ENCODE data around the gene HOMER1.

HOMER1 gene

GRCh38 chr5:79490323-79490936, 23.5 kb downstream of the HOMER1 start:
- FAIRE-seq: no peak
- no peak for DNase-seq (ENCODE audit: low spot score)

GRCh38 chr5:79489773-79490172, 24.2 kb downstream of the HOMER1 start:
- FAIRE-seq (no peak), DNase-seq (ENCODE audit: low spot score) (no peak)

- DNase-seq (ENCODE audit: low spot score): no peak
- no peak for FAIRE-seq
These were observed 25.2 kb downstream of the HOMER1 start for GRCh38 chr5:79488775-79489174.

- DNase-seq (ENCODE audit: low spot score) (no peak), FAIRE-seq (no peak)
These were observed 25.9 kb downstream of the HOMER1 start for GRCh38 chr5:79488058-79488457.

- DNase-seq (ENCODE audit: low spot score): no peak
- no peak for FAIRE-seq
These were observed 26.7 kb downstream of the HOMER1 start for GRCh38 chr5:79487251-79487650.

- no peak for DNase-seq (ENCODE audit: low spot score)
- FAIRE-seq: no peak
These were observed 27.8 kb downstream of the HOMER1 start for GRCh38 chr5:79486116-79486515.

- FAIRE-seq (no peak), DNase-seq (ENCODE audit: low spot score) (no peak)
These were observed 29.2 kb downstream of the HOMER1 start for GRCh38 chr5:79484731-79485130.

DNA sequence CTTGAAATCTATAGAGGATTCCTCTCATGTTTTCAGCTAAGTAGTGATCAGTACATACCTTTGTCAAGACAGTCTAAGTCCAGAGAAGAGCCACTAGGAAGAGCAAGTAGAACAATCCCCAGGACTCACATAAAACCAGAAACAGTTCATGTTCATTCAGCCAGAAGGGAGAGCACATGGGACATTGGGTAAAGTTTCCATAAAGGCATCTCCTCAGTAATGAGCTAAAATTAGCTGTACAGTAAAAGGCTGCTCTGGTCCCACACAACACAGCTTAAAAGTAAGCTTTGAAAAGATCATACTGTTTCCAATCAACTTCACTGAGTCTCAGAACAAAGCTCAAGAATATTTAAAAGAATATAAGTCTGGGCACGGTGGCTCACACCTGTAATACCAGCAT, 32.4 kb downstream of the HOMER1 start:
- FAIRE-seq (no peak), DNase-seq (ENCODE audit: low spot score) (no peak)

- FAIRE-seq (no peak), DNase-seq (ENCODE audit: low spot score) (no peak)
These were observed 32.9 kb downstream of the HOMER1 start for GRCh38 chr5:79480991-79481390.

DNA sequence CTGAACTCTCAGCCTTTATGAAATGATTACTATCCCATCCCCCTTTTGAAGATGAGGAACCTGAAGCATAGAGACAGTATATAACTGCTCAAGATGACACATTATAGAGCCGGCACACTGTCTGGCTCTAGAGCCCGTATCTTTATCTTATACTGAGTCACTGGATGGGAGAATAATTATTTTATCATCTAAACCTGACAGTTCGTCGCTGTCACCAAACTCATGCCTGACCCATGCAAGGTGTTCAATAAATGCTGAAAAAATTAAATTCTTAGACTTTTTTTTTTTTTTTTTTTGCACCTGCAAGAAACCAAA, 38.8 kb downstream of the HOMER1 start:
- DNase-seq (ENCODE audit: low spot score) (no peak), FAIRE-seq (no peak)

DNA sequence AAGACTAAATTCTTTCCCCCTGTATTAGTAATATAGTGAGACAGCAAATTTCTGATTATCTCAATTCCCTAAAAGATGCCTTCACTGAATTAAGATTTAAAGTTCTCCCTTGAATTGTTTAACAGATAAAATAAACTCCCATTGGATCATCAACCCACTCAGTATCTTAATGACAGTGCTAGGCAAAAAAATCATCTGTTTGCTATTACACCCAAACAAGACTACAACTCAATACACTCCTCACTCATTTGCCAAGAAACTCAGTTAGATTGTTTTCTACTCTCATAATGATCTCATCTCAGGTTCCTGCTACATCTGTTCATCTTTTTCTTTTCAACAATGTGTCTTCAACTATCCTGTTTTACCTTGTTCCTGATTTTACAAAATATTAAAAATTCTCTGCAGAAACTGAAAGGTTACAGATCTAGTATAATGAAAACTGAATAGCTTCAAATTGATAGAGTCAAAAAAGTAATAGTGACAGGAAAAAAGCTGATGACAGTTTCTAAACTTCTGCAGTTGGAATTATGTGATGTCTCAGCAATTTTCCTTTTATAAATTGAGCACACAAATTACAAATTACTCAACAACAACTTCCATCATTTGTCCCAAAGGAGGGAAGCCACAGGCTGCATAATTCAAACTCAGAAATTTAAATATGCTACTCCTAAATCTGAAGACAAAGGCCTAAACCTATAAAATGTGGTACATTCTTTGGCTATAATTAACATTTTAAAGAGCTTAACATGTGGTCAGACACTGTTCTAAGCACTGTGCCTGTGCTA, 39.4 kb downstream of the HOMER1 start:
- FAIRE-seq: no peak
- no peak for DNase-seq (ENCODE audit: low spot score)

GRCh38 chr5:79471556-79471955, 42.4 kb downstream of the HOMER1 start:
- DNase-seq (ENCODE audit: low spot score) (no peak), FAIRE-seq (no peak)

DNA sequence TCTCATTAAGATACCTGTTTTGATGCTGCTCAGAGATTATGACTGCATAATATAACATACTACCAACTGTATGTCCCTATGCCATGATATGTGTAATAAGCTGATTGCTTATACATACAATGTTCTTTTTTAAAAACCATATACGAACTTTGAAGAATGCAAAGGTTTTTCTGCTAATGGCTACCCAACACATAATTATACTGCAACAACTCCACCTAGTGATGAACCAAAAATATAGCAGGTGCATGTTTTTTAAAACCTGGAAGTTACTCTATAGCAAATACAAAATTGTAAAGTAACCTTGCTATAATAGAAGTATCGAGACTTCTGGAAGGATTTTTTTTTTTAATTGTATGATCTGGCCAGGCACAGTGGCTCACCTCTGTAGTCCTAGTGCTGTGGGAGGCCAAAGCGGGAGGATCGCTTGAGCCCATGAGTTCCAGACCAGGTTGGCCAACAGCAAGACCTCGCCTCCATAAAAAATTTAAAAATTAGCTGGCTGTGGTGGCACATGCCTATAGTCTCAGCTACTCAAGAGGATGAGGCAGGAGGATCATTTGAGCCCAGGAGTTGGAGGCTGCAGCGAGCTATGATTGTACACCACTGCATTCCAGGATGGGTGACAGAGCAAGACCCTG, 49.1 kb downstream of the HOMER1 start:
- peak; percentile 29 for DNase-seq (ENCODE audit: low spot score)
- FAIRE-seq: no peak

GRCh38 chr5:79464278-79464677, 49.7 kb downstream of the HOMER1 start:
- FAIRE-seq: no peak
- DNase-seq (ENCODE audit: low spot score): no peak

DNA sequence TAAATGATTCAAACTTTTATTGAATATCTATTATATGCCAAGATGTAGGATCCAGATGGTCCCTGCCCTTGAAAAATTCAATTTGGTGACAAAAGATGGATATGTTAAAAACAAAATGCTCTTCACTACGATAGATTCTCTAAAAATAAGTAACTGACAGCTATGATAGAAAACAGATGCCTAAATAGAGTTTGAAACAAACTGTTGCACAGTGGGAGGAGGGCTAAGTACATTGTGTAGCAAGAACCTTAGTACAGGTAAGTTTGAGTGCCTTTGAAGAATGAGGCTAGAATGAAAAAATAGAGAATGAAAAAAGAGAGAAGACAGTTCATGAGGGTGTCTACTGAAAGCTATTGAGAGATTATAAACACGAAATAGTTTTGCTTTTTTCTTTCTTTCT, 54.3 kb downstream of the HOMER1 start:
- DNase-seq (ENCODE audit: low spot score) (no peak), FAIRE-seq (no peak)

- DNase-seq (ENCODE audit: low spot score): no peak
- FAIRE-seq: no peak
These were observed 56.9 kb downstream of the HOMER1 start for GRCh38 chr5:79456890-79457583.

- DNase-seq (ENCODE audit: low spot score) (no peak), FAIRE-seq (no peak)
These were observed 57.5 kb downstream of the HOMER1 start for GRCh38 chr5:79456400-79456799.

DNA sequence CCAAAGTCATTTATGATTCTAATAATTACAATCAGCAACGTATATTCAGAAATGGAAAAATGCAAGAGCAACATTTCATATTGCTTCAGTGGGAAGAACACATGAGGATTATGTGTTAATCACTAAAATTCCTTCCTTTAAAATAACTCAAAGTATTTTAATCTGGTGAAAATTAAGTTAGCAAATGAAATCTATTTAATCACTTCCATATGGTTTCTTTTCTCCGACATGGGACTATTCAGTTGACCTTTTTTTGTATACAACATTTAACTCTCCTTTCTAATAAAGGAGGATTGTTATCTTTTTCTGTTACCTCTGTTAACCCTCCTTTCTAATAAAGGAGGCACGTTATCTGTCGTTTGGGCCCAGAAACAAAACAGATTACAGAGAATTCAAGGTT, 59.9 kb downstream of the HOMER1 start:
- no peak for DNase-seq (ENCODE audit: low spot score)
- FAIRE-seq: no peak

- FAIRE-seq (no peak), DNase-seq (ENCODE audit: low spot score) (no peak)
These were observed 65.6 kb downstream of the HOMER1 start for GRCh38 chr5:79448336-79448735.

DNA sequence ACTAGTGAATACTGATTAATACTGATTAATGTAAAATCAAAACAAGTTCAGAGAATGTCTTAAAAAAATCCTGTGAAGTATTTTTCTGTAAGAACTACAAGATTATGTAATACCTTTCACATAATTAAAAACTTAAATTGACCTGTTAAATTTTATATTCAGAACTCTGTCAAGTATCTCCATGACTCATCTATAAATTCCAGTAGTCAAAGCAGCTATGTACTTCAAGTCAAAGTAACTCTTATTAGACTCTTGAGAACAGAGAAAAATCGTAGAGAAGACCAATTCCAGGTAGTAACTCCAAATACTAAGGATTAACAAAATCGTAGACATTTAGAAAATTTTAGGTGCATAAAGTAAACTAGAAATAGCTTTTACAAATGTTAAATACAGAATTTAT, 77.1 kb downstream of the HOMER1 start:
- DNase-seq (ENCODE audit: low spot score) (no peak), FAIRE-seq (no peak)

- FAIRE-seq: no peak
These were observed 77.7 kb downstream of the HOMER1 start for GRCh38 chr5:79436224-79436623.

GRCh38 chr5:79430196-79430595, 83.7 kb downstream of the HOMER1 start:
- no peak for FAIRE-seq

More at GRCh38 chr5:79436224-79436623, 77.7 kb downstream of the HOMER1 start:
- DNase-seq (ENCODE audit: low spot score): no peak

More at GRCh38 chr5:79430196-79430595, 83.7 kb downstream of the HOMER1 start:
- no peak for DNase-seq (ENCODE audit: low spot score)

Measured in urothelium cell line (cell line).